GM12874 (cell line): ENCODE data around the gene SIX1.

Experiments used
- TF ChIP-seq, protein P1 (sequence below): IDR thresholded peaks from 2 replicates; pipeline ENCODE4 v1.5.1; 2011; ENCODE audit warnings: low read depth, mild to moderate bottlenecking, control low read depth, low read length, moderate library complexity; ENCODE audit not compliant: insufficient read depth

The SIX1 gene

DNA sequence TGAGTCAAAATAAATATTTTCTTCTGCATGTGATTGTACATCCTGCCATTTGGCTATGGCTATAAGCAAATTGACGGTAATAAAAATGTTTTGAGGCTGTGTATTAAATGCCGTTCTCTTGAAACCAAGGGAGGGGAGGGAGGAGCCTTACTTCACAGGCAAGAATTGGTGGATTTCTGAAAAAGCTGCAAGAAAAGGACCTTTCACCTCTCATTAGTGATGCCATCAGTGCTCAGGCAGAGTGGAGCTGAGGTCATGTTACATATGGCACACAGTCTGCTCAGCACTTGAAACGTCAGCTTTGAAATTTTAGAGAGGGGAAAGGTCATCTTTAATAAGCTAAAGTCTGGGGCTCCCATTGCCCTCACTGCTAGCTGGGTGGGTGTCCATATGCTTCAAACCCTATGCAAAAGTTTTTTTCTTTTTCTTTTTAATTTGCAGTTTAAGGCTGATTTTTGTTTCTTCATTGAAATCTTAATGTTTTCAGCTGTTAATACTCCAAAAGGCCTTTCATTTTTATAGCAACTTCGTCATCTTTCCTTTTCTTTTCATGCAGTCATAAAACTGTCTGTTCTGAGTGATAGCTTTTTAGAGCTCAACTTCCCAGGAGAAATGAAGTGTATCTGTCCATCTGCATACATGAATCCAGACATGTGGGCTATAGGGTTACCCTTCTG, 9.8 kb upstream of the SIX1 start:
- TF ChIP-seq, protein P1, sequence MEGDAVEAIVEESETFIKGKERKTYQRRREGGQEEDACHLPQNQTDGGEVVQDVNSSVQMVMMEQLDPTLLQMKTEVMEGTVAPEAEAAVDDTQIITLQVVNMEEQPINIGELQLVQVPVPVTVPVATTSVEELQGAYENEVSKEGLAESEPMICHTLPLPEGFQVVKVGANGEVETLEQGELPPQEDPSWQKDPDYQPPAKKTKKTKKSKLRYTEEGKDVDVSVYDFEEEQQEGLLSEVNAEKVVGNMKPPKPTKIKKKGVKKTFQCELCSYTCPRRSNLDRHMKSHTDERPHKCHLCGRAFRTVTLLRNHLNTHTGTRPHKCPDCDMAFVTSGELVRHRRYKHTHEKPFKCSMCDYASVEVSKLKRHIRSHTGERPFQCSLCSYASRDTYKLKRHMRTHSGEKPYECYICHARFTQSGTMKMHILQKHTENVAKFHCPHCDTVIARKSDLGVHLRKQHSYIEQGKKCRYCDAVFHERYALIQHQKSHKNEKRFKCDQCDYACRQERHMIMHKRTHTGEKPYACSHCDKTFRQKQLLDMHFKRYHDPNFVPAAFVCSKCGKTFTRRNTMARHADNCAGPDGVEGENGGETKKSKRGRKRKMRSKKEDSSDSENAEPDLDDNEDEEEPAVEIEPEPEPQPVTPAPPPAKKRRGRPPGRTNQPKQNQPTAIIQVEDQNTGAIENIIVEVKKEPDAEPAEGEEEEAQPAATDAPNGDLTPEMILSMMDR: no peak

DNA sequence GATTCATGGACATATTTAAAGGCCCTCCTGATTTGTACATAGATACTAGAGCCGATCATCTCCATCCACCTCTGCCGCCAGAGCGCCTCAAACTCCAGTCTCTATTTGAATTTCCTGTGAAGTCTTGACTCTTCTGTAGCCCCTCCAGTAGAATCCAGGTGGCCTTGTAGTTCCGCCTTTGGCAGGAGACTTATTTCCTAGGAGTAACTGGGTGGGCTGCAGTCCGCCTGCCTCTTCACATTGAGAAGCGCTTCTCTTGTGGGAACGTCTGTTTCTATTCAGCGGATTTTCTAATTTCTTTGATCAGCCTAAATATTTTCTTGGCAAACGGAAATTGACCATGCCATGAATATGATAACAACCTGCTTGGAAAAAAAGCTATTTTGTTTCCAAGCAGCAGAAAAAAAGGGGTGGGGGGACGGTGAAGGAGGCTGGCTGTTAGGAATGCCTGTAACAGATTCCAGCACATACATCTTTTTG, 9.0 kb upstream of the SIX1 start:
- TF ChIP-seq, protein P1: no peak

DNA sequence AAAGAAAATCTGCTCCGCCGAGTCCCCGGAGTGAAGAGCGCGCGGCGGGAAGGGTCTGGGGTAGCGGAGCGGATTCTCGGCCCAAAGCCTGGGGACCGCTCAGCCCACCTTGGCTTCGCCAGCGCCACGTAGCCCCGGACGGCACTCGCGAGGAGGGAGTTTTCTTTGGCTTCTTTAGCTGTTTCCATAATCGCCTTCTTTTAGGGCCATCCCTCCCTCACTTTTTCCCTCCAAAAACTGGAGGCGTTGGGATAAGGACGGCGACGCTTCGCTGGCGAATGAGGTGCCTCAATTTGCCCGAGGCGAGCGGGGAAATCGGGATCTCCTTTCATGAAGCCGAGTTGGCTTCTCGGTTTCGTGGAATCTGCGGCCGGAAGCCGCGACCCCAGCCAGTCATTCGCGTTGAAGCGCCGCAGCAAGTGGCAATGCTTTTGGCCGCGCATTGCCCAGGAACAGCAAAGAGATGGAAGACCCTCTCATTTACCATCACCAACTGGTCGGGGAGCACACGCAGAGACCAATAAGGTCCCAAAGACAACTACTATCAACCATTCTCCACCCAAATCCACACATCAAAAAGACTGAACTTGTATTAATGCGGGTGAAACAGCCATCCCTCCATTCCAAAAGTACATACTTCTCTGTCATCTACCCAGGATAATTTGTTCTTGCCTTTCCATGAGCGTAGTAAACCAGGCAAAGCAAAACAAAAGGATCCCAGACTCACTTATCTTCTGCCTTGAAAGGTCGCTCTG, 8.4 kb upstream of the SIX1 start:
- TF ChIP-seq, protein P1: no peak

DNA sequence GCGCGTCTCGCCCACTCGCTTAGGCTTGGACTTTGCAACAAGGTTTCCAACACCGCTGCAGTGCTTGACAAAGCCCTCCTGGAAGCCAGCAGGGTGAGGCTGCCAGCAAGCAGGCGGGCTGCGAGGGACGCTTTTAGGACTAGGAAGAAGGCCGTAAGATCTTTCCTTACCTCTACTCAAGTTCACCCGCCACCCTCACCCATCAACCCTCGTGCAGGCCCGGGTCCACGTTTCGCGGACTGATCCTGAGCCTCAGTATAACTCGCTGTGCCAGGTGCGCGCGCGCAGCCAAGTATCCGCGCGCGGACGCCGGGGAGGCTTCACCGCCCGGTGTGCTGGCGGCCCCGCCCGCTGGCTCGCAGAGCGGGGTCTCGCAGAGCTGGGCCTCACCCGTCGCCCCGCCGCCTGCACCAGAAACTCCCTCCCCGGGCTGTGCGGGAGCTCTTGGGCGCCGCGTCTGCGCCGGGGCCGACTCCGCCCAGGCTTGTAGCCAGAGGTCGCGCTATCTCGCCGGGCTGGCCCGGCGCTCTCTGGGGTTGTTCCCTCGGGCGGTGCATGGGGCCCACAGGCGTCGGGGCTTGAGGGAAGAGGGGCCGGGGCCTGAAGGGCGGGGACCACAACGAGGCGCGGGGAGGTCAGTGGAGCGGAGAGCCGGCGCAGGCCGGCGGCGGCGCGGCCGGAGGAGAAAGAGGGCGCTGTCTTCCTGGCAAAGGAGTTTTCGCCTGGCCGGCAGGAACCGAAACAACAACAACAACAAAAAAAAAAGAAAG, 7.6 kb upstream of the SIX1 start:
- TF ChIP-seq, protein P1: peak; percentile 62; the same call in 1 of the 2 replicates

DNA sequence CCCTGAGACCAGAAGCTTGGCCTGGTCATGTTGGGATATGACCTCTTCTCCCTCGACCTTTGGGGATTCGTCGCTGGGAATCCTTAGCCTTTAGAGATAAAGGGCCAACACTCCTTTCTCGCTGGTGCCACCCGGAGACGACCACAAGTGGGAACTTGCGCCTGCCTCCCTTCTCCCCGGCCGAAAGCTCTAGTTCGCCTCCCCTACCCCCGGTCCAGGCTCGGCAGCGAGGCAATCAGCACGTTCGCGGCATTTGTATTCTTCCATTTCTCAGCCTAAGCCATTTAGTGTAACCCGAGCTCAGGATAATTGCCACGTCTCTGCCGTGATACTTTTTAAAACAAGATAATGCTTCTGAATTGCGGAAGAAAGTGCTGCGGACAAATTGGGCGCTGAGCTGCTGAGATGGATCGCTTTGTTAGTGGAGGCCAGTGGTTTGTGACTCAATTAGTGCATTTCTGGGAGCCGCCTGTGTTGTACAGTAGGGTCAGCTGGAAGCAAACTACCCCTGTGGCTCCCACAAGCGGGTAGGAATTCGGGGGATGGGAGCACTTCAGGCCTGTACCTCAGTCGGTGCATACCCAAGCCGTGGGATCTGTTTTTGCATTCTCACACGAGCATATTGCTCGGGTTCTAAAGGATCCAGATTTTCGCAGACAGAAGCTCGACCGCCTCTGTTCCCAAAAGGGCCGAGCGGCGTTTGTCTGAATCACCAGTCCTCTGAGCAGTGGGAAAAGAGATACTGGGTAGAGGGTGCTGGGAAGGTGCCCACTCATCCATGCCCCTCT, 6.8 kb upstream of the SIX1 start:
- TF ChIP-seq, protein P1: no peak

DNA sequence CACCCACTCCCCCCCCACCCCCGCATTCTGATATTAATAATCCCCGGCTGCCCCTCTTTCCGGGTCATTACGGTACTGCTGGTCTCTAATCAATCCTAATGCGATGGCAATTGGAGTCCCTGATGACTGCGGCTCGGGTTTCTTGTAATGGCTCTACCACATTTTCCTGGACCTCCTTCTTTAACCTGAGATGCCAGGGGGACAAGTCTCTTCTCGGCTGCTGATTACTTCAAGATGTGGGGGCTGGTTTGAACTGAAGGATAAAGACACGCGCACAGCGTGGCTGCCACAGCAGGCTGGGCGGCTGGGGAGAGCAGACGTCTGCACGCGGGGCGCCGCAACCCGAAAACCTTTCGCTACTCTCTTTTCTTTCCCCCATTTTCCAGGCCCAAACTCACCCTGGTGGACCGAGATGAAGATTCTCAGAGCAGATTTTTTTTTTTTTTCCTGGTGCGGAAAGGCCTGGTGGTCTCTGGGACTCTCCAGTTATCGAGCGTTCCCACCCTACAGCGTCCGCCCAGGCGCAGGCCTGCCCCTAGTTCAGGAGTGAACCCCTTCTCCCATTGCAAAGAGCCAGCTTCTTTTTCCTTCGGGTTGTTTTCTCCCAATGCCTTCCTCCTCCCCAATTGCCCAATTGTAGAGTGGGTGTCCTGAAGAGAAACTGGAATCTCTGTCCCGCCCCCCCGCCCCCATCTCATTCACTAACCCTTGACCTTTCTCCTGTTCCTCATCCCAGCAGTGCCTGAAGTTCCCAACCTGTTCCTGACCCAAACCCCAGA, 6.0 kb upstream of the SIX1 start:
- TF ChIP-seq, protein P1: no peak
